GM21825 (cell line): ENCODE results near the gene DCTN5.

Experiments used
- ATAC-seq: cut with Tn5 transposase; IDR thresholded peaks from one replicate; pipeline ENCODE4 v1.9.1; 2021; ENCODE audit warnings: mild to moderate bottlenecking, moderate library complexity; ENCODE audit not compliant: unreplicated experiment

The DCTN5 gene

DNA sequence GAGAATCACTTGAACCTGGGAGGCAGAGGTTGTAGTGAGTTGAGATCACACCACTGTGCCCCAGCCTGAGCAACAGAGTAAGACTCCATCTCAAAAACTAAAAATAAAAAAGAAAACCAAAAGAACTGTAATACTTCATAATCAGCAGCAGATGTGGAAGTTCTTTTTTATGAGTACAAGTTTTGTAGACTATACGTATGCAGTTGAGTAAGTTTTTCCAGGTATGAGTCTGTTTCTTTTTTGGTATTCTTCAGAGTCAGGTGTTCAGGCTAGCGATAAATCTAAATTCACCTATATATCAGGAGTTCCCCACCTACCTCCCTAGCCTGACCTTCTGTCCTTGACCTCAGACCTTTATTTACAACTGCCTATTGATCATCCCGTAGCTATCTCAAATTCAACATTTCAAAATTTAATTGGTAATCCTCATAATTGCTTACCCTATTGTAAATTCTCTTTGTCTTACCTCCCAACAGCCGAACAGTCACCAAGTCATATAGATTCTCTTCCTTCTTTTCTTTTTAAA lies 10.7 kb downstream of the DCTN5 start:
- ATAC-seq, result no peak

- ATAC-seq, result no peak
Measured at GRCh38 chr16:23663918-23664317, 22.7 kb downstream of the DCTN5 start.

DNA sequence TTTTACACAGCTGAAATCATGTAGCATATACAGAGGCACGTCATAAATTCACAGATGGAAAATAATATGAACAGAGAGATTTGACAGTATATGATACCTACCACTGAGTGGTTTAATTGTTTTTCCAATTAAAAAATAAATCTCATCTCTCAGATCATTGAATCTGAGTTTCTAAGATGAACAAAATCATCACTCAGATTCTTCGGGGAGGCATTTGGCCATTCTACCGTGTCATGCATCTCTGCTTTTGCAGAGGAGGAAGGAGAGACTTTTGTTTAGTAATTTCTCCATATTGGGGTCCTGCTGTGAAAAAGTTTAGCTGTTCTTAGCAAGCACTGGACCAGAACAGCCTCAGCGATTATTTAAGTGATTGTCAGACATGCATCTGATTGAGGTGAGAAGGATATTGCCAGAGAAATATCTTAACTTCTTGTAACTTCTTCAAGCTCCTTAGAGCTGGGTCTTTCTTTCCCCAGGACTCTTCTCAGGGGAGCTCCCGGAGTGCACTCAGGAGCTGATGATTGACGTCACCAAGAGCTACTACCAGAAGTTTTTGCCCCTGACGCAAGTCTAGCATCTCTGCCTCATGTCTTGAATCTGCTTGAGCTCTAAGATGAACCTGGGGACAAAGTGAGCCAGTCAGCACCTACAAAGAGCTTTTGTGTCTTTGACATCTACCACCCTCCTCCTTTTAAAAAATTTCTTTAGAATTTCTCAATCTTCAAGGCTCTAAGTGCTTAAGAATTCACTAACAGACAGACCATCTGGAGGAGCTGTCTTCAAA lies 25.5 kb downstream of the DCTN5 start:
- ATAC-seq, result no peak

DNA sequence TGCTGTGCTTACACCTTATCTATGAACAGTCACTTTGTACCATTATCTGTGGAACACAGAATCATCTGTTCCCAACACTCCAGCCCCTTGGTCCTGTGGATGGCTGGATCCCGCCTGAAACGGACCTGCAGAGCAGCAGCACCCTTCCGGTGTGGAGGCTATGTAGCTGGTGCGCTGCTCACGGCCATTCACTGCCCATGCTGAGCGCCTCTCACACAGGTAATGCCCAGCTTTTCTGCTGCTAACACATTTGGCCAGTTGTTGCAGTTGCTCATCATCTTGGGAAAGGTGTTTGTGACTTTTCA lies 26.0 kb downstream of the DCTN5 start:
- no peak for ATAC-seq

- no peak for ATAC-seq
Measured at GRCh38 chr16:23668225-23668624, 27.0 kb downstream of the DCTN5 start.

DNA sequence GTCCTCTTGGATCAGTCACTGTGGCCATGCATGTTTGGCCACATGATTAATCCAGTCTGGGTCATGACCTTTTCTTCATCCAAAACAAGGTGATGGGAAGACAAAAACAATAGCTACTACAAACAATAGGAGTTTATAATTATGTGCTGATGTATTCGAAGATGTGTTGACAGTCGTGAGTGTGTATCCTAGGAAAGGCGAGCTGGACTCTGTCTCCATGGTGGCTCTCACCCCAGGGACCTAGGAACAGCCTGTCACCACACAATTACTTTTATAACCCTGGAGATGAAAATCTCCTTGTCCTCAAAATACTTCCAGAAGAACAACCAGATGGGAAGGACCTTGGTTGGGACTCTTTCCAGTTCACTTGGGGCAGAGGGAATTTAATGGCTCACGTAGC lies 27.6 kb downstream of the DCTN5 start:
- ATAC-seq, result no peak

DNA sequence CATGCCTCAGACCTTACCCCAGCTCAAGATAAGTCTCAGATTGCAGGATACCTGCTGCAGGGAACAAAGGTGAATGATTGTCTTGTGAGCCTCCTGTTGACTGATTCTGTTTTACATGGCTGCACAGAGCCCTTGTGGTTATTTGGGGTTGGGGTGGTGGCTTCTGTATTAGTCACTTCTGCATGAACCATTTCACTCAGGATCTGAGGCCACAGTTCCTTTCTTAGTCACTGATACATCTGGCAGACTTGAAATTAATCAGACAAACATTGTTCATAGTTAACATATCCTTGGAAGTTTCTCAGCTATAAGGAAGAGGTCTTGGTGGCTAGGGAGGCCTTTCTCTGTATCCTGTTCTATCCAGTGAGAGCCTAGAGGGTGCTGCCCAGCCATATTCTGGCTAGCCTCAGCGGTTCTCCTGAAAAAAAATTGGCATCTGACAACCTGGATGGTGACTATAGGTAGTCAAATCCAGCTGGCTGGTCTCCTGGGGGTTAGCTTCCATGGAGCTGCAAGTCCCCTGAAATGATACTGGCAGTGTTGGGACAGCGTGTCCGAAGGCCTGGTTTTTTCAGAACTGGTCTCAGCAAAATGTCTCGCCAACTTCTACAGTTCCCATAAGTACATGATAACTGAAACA lies 29.0 kb downstream of the DCTN5 start:
- ATAC-seq, result peak; percentile 93

GRCh38 chr16:23673971-23674614 lies 32.8 kb downstream of the DCTN5 start:
- no peak for ATAC-seq

DNA sequence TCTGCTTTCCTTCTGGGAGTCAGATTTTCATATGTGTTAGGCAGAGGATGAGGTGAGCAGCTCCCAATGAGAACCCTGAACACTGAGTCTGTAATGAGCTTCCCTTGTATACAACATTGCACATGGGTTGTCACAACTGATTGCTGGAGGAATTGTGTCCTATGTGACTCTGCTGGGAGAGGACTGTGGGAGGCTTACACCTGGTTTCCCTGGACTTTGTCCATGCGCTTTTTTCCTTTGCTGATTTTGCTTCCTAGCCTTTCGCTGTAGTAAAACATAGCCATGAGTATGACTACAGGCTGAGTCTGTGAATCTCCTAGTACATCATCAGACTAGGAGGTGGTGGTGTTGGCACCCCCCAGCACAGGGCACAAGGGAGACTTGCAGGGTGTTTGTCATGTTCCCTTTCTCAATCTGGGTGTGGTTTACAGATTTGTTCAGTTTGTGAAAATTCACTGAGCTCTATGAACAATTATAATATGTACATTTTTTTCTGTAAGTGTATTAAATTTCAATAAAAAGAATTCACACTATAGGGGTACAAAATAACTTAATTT lies 35.7 kb downstream of the DCTN5 start:
- ATAC-seq, result no peak

GRCh38 chr16:23678430-23679273 lies 37.4 kb downstream of the DCTN5 start, which contains the start of gene PLK1:
Gene PLK1, plus strand, starts transcription at chr16:23678889. Its CDS starts 44 bp downstream, at chr16:23678933.
- ATAC-seq, result peak; percentile 70

DNA sequence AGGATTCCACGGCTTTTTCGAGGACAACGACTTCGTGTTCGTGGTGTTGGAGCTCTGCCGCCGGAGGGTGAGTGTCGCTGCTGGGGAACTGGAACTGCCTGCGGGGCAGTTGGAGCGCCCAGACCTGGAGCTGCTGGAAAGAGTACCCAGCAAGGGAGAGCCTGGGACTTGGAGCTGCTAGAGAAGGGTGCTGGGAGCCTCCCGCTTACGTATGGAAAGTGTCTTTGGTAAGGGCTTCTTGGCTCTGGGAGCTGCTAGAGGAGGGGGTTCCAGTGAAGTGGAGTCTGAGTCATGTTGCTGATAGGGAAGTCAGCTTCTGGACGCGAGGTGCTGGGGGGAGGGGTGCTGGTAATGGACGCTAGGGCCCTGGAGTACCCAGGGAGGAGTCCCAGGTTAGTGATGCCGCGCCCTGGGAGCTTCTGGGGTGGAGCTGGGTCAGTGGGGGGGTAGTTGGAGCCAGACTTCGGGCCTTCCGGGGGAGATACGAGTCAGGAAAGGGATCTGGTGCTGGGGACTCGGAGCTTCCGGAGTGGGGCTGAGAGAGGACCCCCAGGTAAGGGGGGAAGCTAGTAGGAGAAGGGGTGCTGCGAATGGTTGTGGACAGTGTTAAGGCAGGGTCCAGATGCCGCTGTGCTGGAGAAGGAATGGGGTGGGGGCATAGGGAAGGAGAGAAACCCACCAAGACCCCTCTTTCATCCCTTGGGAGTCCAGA lies 38.2 kb downstream of the DCTN5 start:
- ATAC-seq, result no peak

DNA sequence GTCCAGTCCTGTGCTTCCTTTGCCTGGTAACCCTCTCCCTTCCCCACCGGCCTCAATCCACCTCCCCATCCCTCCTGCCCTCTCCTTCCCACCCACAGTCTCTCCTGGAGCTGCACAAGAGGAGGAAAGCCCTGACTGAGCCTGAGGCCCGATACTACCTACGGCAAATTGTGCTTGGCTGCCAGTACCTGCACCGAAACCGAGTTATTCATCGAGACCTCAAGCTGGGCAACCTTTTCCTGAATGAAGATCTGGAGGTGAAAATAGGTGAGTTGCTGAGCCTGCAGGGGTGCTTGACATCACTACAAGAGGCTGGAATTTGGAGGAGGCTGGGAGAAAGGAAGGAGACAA lies 38.7 kb downstream of the DCTN5 start:
- no peak for ATAC-seq

GRCh38 chr16:23682181-23682580 lies 40.9 kb downstream of the DCTN5 start:
- no peak for ATAC-seq

DNA sequence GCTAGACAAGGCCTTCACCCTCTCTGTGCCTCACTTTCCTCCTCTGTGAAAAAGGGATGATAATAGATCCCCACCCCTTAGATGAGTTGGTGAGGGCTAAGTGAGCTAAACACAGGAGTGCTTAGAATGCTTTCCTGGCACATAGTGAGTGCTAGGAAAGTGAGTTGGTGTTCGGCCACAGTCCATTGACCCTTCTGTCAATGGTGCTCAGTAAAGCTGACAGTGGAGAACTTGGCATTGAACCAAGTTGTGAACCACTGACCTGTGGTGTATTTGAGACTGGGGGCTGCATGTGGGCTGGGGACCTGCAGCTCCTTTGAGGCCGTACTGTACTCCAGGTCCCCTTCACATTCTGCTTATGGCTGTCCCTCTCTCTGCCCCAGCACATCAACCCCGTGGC lies 42.2 kb downstream of the DCTN5 start:
- ATAC-seq, result no peak

- ATAC-seq, result no peak
Measured at GRCh38 chr16:23687034-23687808, 46.0 kb downstream of the DCTN5 start.

DNA sequence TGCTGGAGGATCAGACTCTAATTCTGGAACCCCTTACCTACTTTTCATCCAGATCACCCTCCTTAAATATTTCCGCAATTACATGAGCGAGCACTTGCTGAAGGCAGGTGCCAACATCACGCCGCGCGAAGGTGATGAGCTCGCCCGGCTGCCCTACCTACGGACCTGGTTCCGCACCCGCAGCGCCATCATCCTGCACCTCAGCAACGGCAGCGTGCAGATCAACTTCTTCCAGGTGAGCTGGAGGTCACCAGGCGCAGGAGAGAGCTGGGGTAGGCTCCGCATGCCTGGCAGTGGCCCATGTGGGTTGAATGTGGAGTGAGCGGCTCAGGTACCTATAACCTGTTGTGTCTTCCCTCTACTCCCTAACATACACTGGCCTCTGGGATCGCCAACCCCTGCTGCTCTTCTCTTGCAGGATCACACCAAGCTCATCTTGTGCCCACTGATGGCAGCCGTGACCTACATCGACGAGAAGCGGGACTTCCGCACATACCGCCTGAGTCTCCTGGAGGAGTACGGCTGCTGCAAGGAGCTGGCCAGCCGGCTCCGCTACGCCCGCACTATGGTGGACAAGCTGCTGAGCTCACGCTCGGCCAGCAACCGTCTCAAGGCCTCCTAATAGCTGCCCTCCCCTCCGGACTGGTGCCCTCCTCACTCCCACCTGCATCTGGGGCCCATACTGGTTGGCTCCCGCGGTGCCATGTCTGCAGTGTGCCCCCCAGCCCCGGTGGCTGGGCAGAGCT lies 48.3 kb downstream of the DCTN5 start:
- no peak for ATAC-seq

GRCh38 chr16:23690771-23691482 lies 49.7 kb downstream of the DCTN5 start:
- no peak for ATAC-seq
